GM19467 (cell line): ENCODE measurements around the gene STK32C.
"Not testable (repeated sequence)": the region's sequence is repeated elsewhere in the genome, so short reads cannot be mapped to it uniquely, and the experiment has no call there.

Experiments used
- ATAC-seq: cut with Tn5 transposase; IDR thresholded peaks from one replicate; pipeline ENCODE4 v1.9.1; 2021; ENCODE audit warnings: mild to moderate bottlenecking, moderate library complexity; ENCODE audit not compliant: unreplicated experiment

Gene STK32C

GRCh38 chr10:132319853-132320653 is 12.3 kb upstream of the STK32C start:
- ATAC-seq: peak; percentile 98

GRCh38 chr10:132317477-132317876 is 9.7 kb upstream of the STK32C start:
- ATAC-seq: not testable (repeated sequence)

GRCh38 chr10:132316133-132316532 is 8.4 kb upstream of the STK32C start:
- ATAC-seq: no peak

GRCh38 chr10:132314881-132315280 is 7.1 kb upstream of the STK32C start:
- ATAC-seq: not testable (repeated sequence)

GRCh38 chr10:132314336-132314735 is 6.6 kb upstream of the STK32C start:
- ATAC-seq: no peak

- ATAC-seq: no peak
Observed at GRCh38 chr10:132313865-132314264, 6.1 kb upstream of the STK32C start.

GRCh38 chr10:132313305-132313704 is 5.6 kb upstream of the STK32C start:
- ATAC-seq: no peak

GRCh38 chr10:132311338-132311939 is 3.7 kb upstream of the STK32C start:
- no peak for ATAC-seq

GRCh38 chr10:132310701-132311337 is 3.1 kb upstream of the STK32C start:
- ATAC-seq: no peak

- ATAC-seq: no peak
Observed at GRCh38 chr10:132309879-132310591, 2.3 kb upstream of the STK32C start.

GRCh38 chr10:132309471-132309865 is 1.7 kb upstream of the STK32C start:
- no peak for ATAC-seq

- ATAC-seq: no peak
Observed at GRCh38 chr10:132308587-132309470, 1.1 kb upstream of the STK32C start.

- peak; percentile 8 for ATAC-seq
Observed at GRCh38 chr10:132306864-132307751, 642 bp downstream of the STK32C start.

GRCh38 chr10:132306343-132306685 is 1.4 kb downstream of the STK32C start:
- no peak for ATAC-seq

- ATAC-seq: no peak
Observed at GRCh38 chr10:132305654-132306342, 2.0 kb downstream of the STK32C start.

- ATAC-seq: no peak
Observed at GRCh38 chr10:132304756-132305509, 2.8 kb downstream of the STK32C start.

GRCh38 chr10:132303361-132304115 is 4.2 kb downstream of the STK32C start:
- ATAC-seq: no peak
